GM23338 (cell line): ENCODE measurements around the gene BCKDHA. TPM values are rescaled to one million over a fixed set of nuclear protein-coding genes. Genes with fewer than 3 reads are reported as not detected.

Experiments
- ATAC-seq: fragments of 200-7000 bp; cut with Tn5 transposase; 3 replicates; pipeline ENCODE4 v1.9.1; 2020
- DNase-seq: peaks from one replicate; pipeline ENCODE4 v3.0.0-alpha.2; 2015; ENCODE audit warnings: low spot score
- H2AFZ ChIP-seq: fragments of 200-600 bp; sonication (generic); 2 replicates; pipeline ENCODE4 v1.8.0; 2016; ENCODE audit warnings: antibody characterized with exemption, mild to moderate bottlenecking, moderate library complexity
- H3F3A ChIP-seq: fragments of 200-600 bp; sonication (generic); replicated peaks from 2 replicates; pipeline ENCODE4 v1.8.0; 2017; ENCODE audit warnings: antibody characterized with exemption, mixed run types, low read depth
- H3K27ac ChIP-seq: fragments of 200-600 bp; sonication (generic); 2 replicates; pipeline ENCODE4 v1.6.1; 2016; ENCODE audit warnings: low read depth
- H3K27me3 ChIP-seq: fragments of 200-600 bp; sonication (generic); 2 replicates; pipeline ENCODE4 v1.8.0; 2016; ENCODE audit warnings: mild to moderate bottlenecking, mixed run types, moderate library complexity; ENCODE audit not compliant: insufficient read depth
- H3K36me3 ChIP-seq: fragments of 200-600 bp; sonication (generic); 2 replicates; pipeline ENCODE4 v1.8.0; 2016; ENCODE audit warnings: mild to moderate bottlenecking; ENCODE audit not compliant: insufficient read depth
- H3K4me1 ChIP-seq: fragments of 200-600 bp; sonication (generic); 2 replicates; pipeline ENCODE4 v1.8.0; 2016; ENCODE audit warnings: mild to moderate bottlenecking, moderate library complexity; ENCODE audit not compliant: insufficient read depth
- H3K4me2 ChIP-seq: fragments of 200-600 bp; sonication (generic); 2 replicates; pipeline ENCODE4 v1.7.1; 2017; ENCODE audit warnings: mixed run types
- H3K4me3 ChIP-seq: fragments of 200-600 bp; sonication (generic); 2 replicates; pipeline ENCODE4 v1.6.1; 2016; ENCODE audit warnings: mixed run types
- H3K79me2 ChIP-seq: fragments of 200-600 bp; sonication (generic); replicated peaks from 2 replicates; pipeline ENCODE4 v1.8.0; 2017; ENCODE audit warnings: mild to moderate bottlenecking; ENCODE audit not compliant: insufficient read depth
- H3K9me2 ChIP-seq: fragments of 200-600 bp; sonication (generic); 2 replicates; pipeline ENCODE4 v1.8.0; 2017; ENCODE audit not compliant: insufficient read depth
- H4K20me1 ChIP-seq: fragments of 200-600 bp; sonication (generic); replicated peaks from 2 replicates; pipeline ENCODE4 v1.8.0; 2017; ENCODE audit warnings: mild to moderate bottlenecking; ENCODE audit not compliant: insufficient read depth
- H3K27ac Mint-ChIP-seq: 2 replicates; pipeline ENCODE4 v1.8.0; 2020; ENCODE audit warnings: inconsistent platforms, mild to moderate bottlenecking, moderate library complexity, mixed read lengths
- H3K27me3 Mint-ChIP-seq: 3 replicates; pipeline ENCODE4 v1.8.0; 2022; ENCODE audit warnings: low read depth, mild to moderate bottlenecking, moderate library complexity, mixed read lengths, inconsistent platforms; ENCODE audit not compliant: insufficient read depth, poor library complexity
- H3K36me3 Mint-ChIP-seq: 3 replicates; pipeline ENCODE4 v1.8.0; 2021; ENCODE audit warnings: low read depth, mild to moderate bottlenecking, inconsistent platforms, moderate library complexity, mixed read lengths
- H3K4me1 Mint-ChIP-seq: 3 replicates; pipeline ENCODE4 v1.8.0; 2020; ENCODE audit warnings: mild to moderate bottlenecking, inconsistent platforms, mixed read lengths
- H3K4me3 Mint-ChIP-seq: 3 replicates; pipeline ENCODE4 v1.8.0; 2021; ENCODE audit warnings: moderate library complexity, mild to moderate bottlenecking, inconsistent platforms, mixed read lengths
- H3K9me3 Mint-ChIP-seq: 3 replicates; pipeline ENCODE4 v1.8.0; 2020; ENCODE audit warnings: moderate library complexity, mild to moderate bottlenecking, inconsistent platforms, mixed read lengths
- CREB1 ChIP-seq: fragments of 250-450 bp; sonication (Bioruptor Pico); IDR thresholded peaks from 2 replicates; pipeline ENCODE4 v1.5.0; 2020; ENCODE audit warnings: low read depth, mild to moderate bottlenecking, moderate library complexity
- EZH2 ChIP-seq: fragments of 200-600 bp; sonication (generic); IDR thresholded peaks from one replicate; pipeline ENCODE4 v1.8.0; 2017; ENCODE audit warnings: antibody characterized with exemption, mild to moderate bottlenecking, low read depth; ENCODE audit not compliant: unreplicated experiment
- EZH2phosphoT487 ChIP-seq: fragments of 200-600 bp; sonication (generic); IDR thresholded peaks from one replicate; pipeline ENCODE4 v1.8.1; 2018; ENCODE audit warnings: antibody characterized with exemption; ENCODE audit not compliant: unreplicated experiment
- JUNB ChIP-seq: IDR thresholded peaks from one replicate; pipeline ENCODE4 v1.6.1; 2016; ENCODE audit warnings: antibody characterized with exemption; ENCODE audit not compliant: unreplicated experiment
- NANOG ChIP-seq: IDR thresholded peaks from 2 replicates; pipeline ENCODE4 v1.6.1; 2016; ENCODE audit warnings: antibody characterized with exemption, borderline replicate concordance
- POLR2AphosphoS5 ChIP-seq: IDR thresholded peaks from 2 replicates; pipeline ENCODE4 v1.6.1; 2016; ENCODE audit warnings: antibody characterized with exemption, low read depth
- STAT1 ChIP-seq: IDR thresholded peaks from one replicate; pipeline ENCODE4 v1.6.1; 2016; ENCODE audit warnings: antibody characterized with exemption; ENCODE audit not compliant: unreplicated experiment
- ZNF114 ChIP-seq: fragments of 250-450 bp; sonication (Bioruptor Pico); IDR thresholded peaks from 2 replicates; pipeline ENCODE4 v1.5.0; 2020; ENCODE audit warnings: mild to moderate bottlenecking, moderate library complexity
- ZNF331 ChIP-seq: fragments of 250-450 bp; sonication (Bioruptor Pico); IDR thresholded peaks from 2 replicates; pipeline ENCODE4 v1.5.0; 2020; ENCODE audit warnings: low read depth, mild to moderate bottlenecking, moderate library complexity
- polyA plus RNA-seq: library from polyadenylated mRNA; unstranded; fragments of >200 nt; fragmentation: Nextera tagmentation; extraction: Ambion mirVana; gene quantifications from 2 replicates; pipeline ENCODE4 v1.2.1, GENCODE V29; 2016
- total RNA-seq: library from RNA; depleted of rRNA; stranded (reverse); fragments of >200 nt; shearing (Covaris generic); gene quantifications from 2 replicates; pipeline ENCODE4 v1.2.3, GENCODE V29; 2014
- TF ChIP-seq, protein P1 (sequence below): IDR thresholded peaks from one replicate; pipeline ENCODE4 v1.6.1; 2018; ENCODE audit warnings: antibody characterized with exemption; ENCODE audit not compliant: unreplicated experiment
- TF ChIP-seq, protein P2 (sequence below): IDR thresholded peaks from 2 replicates; pipeline ENCODE4 v1.6.1; 2016; ENCODE audit warnings: antibody characterized with exemption
- TF ChIP-seq, protein P3 (sequence below), 2 experiments: fragments of 200-600 bp in 1 of 2; sonication (generic) in 1 of 2; conservative IDR thresholded peaks; 2 replicates each; pipeline versions ENCODE4 v1.5.1 to v1.6.1; 2016 to 2017; ENCODE audit warnings: antibody characterized with exemption in 2 of 2, low read depth in 2 of 2, mild to moderate bottlenecking in 2 of 2, moderate library complexity in 1 of 2
- TF ChIP-seq, protein P4 (sequence below): fragments of 250-450 bp; sonication (Bioruptor Pico); IDR thresholded peaks from 2 replicates; pipeline ENCODE4 v1.5.0; 2020; ENCODE audit warnings: mild to moderate bottlenecking, moderate library complexity

BCKDHA gene
- total and polyA plus RNA-seq, 2 experiments from 2014 or later: 15.0 to 42.4 TPM

DNA sequence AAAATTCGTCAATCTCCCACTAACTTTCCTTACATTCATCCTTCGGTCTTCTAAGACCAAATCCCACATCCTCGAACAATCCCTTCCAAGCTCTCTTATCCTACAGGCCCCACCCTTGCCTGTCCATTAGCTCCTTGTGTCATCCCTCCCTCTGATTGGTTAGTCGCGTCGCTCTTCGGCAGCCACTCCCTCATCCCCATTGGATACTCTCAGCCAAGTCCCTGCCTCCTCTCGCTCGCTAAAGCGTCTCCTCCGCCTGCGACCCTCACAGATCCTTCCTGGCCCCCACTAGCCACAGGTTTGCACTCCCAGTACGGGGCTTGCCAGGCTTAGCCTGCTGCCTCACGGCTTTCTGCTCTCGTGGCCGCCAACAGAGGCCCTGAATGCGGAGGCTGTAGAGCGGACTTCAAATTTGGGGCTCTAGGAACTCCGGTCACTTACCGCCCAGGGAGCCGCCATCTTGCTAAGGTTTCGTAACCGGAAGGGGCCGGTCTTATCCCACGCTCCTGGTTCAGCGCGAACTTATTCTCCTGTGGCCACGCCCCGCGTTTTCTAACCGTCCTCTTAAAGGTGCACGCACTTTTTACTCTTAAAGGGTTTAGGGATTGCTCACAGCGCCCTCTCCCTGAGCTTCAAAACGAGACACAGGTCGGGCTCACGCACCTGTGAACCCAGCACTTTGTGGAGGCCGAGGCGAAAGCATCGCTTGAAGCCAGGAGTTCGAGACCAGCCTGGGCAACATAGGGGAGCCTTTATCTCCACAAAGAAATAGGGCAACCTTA, 42.0 kb downstream of the BCKDHA start, which contains the start of gene DMAC2:
DMAC2 (minus strand) TSS at position 472 of the 782 bp plus-strand sequence; CDS start at position 459, 13 bp downstream.
- Histone ChIP-seq H3K4me1 (peaks cover 8% of the 10 kb centered on the region), H2AFZ (no peak within 1 kb of the TSS), H3K27ac (peak within 1 kb of the TSS; percentile 65), H3K4me2 (peak within 1 kb of the TSS; percentile 72), H3K4me3 (peak within 1 kb of the TSS; percentile 63), H3K27me3 (no peaks in the 10 kb centered on the region), H3K36me3 (no peaks in the 10 kb centered on the region), H3F3A (no peaks in the 10 kb centered on the region), H3K9me2 (no peaks in the 10 kb centered on the region), H4K20me1 (no peaks in the 10 kb centered on the region; the same call in 1 of the 2 replicates), H3K79me2 (peaks cover 9% of the 10 kb centered on the region)
- H3K4me3 Mint-ChIP-seq: no peak within 1 kb of the TSS; the same call in 2 of the 3 replicates
- H3K4me1 Mint-ChIP-seq: peaks cover 18% of the 10 kb centered on the region
- peaks cover 14% of the 10 kb centered on the region for H3K36me3 Mint-ChIP-seq
- peak within 1 kb of the TSS; percentile 61; the same call in 1 of the 2 replicates for H3K27ac Mint-ChIP-seq
- peak; percentile 100 for DNase-seq
- TF ChIP-seq NANOG: no peak
- no peak for TF ChIP-seq STAT1
- TF ChIP-seq EZH2: no peak
- no peak for TF ChIP-seq ZNF114 (CRISPR knock-in tag)
- TF ChIP-seq POLR2AphosphoS5: peak; percentile 81
- TF ChIP-seq, protein P1, sequence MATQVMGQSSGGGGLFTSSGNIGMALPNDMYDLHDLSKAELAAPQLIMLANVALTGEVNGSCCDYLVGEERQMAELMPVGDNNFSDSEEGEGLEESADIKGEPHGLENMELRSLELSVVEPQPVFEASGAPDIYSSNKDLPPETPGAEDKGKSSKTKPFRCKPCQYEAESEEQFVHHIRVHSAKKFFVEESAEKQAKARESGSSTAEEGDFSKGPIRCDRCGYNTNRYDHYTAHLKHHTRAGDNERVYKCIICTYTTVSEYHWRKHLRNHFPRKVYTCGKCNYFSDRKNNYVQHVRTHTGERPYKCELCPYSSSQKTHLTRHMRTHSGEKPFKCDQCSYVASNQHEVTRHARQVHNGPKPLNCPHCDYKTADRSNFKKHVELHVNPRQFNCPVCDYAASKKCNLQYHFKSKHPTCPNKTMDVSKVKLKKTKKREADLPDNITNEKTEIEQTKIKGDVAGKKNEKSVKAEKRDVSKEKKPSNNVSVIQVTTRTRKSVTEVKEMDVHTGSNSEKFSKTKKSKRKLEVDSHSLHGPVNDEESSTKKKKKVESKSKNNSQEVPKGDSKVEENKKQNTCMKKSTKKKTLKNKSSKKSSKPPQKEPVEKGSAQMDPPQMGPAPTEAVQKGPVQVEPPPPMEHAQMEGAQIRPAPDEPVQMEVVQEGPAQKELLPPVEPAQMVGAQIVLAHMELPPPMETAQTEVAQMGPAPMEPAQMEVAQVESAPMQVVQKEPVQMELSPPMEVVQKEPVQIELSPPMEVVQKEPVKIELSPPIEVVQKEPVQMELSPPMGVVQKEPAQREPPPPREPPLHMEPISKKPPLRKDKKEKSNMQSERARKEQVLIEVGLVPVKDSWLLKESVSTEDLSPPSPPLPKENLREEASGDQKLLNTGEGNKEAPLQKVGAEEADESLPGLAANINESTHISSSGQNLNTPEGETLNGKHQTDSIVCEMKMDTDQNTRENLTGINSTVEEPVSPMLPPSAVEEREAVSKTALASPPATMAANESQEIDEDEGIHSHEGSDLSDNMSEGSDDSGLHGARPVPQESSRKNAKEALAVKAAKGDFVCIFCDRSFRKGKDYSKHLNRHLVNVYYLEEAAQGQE: no peak
- TF ChIP-seq EZH2phosphoT487: no peak
- TF ChIP-seq, protein P2, sequence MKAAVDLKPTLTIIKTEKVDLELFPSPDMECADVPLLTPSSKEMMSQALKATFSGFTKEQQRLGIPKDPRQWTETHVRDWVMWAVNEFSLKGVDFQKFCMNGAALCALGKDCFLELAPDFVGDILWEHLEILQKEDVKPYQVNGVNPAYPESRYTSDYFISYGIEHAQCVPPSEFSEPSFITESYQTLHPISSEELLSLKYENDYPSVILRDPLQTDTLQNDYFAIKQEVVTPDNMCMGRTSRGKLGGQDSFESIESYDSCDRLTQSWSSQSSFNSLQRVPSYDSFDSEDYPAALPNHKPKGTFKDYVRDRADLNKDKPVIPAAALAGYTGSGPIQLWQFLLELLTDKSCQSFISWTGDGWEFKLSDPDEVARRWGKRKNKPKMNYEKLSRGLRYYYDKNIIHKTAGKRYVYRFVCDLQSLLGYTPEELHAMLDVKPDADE: peak; percentile 62
- TF ChIP-seq, protein P3, sequence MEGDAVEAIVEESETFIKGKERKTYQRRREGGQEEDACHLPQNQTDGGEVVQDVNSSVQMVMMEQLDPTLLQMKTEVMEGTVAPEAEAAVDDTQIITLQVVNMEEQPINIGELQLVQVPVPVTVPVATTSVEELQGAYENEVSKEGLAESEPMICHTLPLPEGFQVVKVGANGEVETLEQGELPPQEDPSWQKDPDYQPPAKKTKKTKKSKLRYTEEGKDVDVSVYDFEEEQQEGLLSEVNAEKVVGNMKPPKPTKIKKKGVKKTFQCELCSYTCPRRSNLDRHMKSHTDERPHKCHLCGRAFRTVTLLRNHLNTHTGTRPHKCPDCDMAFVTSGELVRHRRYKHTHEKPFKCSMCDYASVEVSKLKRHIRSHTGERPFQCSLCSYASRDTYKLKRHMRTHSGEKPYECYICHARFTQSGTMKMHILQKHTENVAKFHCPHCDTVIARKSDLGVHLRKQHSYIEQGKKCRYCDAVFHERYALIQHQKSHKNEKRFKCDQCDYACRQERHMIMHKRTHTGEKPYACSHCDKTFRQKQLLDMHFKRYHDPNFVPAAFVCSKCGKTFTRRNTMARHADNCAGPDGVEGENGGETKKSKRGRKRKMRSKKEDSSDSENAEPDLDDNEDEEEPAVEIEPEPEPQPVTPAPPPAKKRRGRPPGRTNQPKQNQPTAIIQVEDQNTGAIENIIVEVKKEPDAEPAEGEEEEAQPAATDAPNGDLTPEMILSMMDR (conservative IDR thresholded peaks at IDR 0.05; ENCODE audit: low read depth in 2 of 2): peak; percentile 60 to 80
- no peak for TF ChIP-seq JUNB
- TF ChIP-seq, protein P4, sequence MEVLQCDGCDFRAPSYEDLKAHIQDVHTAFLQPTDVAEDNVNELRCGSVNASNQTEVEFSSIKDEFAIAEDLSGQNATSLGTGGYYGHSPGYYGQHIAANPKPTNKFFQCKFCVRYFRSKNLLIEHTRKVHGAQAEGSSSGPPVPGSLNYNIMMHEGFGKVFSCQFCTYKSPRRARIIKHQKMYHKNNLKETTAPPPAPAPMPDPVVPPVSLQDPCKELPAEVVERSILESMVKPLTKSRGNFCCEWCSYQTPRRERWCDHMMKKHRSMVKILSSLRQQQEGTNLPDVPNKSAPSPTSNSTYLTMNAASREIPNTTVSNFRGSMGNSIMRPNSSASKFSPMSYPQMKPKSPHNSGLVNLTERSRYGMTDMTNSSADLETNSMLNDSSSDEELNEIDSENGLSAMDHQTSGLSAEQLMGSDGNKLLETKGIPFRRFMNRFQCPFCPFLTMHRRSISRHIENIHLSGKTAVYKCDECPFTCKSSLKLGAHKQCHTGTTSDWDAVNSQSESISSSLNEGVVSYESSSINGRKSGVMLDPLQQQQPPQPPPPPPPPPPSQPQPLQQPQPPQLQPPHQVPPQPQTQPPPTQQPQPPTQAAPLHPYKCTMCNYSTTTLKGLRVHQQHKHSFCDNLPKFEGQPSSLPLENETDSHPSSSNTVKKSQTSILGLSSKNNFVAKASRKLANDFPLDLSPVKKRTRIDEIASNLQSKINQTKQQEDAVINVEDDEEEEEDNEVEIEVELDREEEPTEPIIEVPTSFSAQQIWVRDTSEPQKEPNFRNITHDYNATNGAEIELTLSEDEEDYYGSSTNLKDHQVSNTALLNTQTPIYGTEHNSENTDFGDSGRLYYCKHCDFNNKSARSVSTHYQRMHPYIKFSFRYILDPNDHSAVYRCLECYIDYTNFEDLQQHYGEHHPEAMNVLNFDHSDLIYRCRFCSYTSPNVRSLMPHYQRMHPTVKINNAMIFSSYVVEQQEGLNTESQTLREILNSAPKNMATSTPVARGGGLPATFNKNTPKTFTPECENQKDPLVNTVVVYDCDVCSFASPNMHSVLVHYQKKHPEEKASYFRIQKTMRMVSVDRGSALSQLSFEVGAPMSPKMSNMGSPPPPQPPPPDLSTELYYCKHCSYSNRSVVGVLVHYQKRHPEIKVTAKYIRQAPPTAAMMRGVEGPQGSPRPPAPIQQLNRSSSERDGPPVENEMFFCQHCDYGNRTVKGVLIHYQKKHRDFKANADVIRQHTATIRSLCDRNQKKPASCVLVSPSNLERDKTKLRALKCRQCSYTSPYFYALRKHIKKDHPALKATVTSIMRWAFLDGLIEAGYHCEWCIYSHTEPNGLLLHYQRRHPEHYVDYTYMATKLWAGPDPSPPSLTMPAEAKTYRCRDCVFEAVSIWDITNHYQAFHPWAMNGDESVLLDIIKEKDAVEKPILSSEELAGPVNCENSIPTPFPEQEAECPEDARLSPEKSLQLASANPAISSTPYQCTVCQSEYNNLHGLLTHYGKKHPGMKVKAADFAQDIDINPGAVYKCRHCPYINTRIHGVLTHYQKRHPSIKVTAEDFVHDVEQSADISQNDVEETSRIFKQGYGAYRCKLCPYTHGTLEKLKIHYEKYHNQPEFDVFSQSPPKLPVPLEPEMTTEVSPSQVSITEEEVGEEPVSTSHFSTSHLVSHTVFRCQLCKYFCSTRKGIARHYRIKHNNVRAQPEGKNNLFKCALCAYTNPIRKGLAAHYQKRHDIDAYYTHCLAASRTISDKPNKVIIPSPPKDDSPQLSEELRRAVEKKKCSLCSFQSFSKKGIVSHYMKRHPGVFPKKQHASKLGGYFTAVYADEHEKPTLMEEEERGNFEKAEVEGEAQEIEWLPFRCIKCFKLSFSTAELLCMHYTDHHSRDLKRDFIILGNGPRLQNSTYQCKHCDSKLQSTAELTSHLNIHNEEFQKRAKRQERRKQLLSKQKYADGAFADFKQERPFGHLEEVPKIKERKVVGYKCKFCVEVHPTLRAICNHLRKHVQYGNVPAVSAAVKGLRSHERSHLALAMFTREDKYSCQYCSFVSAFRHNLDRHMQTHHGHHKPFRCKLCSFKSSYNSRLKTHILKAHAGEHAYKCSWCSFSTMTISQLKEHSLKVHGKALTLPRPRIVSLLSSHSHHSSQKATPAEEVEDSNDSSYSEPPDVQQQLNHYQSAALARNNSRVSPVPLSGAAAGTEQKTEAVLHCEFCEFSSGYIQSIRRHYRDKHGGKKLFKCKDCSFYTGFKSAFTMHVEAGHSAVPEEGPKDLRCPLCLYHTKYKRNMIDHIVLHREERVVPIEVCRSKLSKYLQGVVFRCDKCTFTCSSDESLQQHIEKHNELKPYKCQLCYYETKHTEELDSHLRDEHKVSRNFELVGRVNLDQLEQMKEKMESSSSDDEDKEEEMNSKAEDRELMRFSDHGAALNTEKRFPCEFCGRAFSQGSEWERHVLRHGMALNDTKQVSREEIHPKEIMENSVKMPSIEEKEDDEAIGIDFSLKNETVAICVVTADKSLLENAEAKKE (CRISPR knock-in tag): no peak
- no peak for TF ChIP-seq ZNF331 (CRISPR knock-in tag)
- TF ChIP-seq CREB1 (CRISPR knock-in tag): peak; percentile 36; the same call in 1 of the 2 replicates
- peaks cover 4% of the 10 kb centered on the region for H3K27me3 Mint-ChIP-seq
- H3K9me3 Mint-ChIP-seq: peaks cover 3% of the 10 kb centered on the region; the same call in 2 of the 3 replicates
- peak; percentile 98 for ATAC-seq
